Endodermal cell (in vitro differentiated cells): ENCODE measurements around the gene TFEC. TPM values are rescaled to one million over a fixed set of nuclear protein-coding genes. Genes with fewer than 3 reads are reported as not detected.

Experiments used
- DNase-seq: peaks from one replicate; pipeline ENCODE4 v3.0.0-alpha.2; 2017
- H3K27ac ChIP-seq: 2 replicates; pipeline ENCODE4 v1.5.1; 2013; ENCODE audit warnings: mild to moderate bottlenecking, low read depth, low read length, moderate library complexity
- H3K27me3 ChIP-seq: 2 replicates; pipeline ENCODE4 v1.6.1; 2013; ENCODE audit warnings: mild to moderate bottlenecking, low read length, moderate library complexity; ENCODE audit not compliant: insufficient read depth, control insufficient read depth, poor library complexity, severe bottlenecking
- H3K36me3 ChIP-seq: 2 replicates; pipeline ENCODE4 v1.7.0; 2013; ENCODE audit warnings: mild to moderate bottlenecking, low read length, moderate library complexity; ENCODE audit not compliant: control insufficient read depth, insufficient read depth
- H3K4me1 ChIP-seq: one replicate; pipeline ENCODE4 v1.7.0; 2013; ENCODE audit warnings: low read length; ENCODE audit not compliant: control insufficient read depth, insufficient read depth
- H3K4me3 ChIP-seq: 2 replicates; pipeline ENCODE4 v1.5.1; 2013; ENCODE audit warnings: mild to moderate bottlenecking, low read length, moderate library complexity
- H3K9ac ChIP-seq: 2 replicates; pipeline ENCODE4 v1.6.1; 2013; ENCODE audit warnings: mild to moderate bottlenecking, low read length, moderate library complexity; ENCODE audit not compliant: poor library complexity, severe bottlenecking; ENCODE audit errors: extremely low read depth
- H3K9me3 ChIP-seq: 2 replicates; pipeline ENCODE4 v1.6.1; 2013; ENCODE audit warnings: mild to moderate bottlenecking, low read length, moderate library complexity; ENCODE audit not compliant: control insufficient read depth
- H3K27ac Mint-ChIP-seq: 2 replicates; pipeline ENCODE4 v1.8.0; 2020; ENCODE audit warnings: mixed read lengths
- H3K27me3 Mint-ChIP-seq: 2 replicates; pipeline ENCODE4 v1.8.0; 2021; ENCODE audit warnings: mild to moderate bottlenecking, mixed read lengths; ENCODE audit not compliant: insufficient read depth
- H3K36me3 Mint-ChIP-seq: 2 replicates; pipeline ENCODE4 v1.8.0; 2020; ENCODE audit warnings: low read depth, mixed read lengths
- H3K4me1 Mint-ChIP-seq: 2 replicates; pipeline ENCODE4 v1.8.0; 2020; ENCODE audit warnings: mixed read lengths
- H3K4me3 Mint-ChIP-seq: 2 replicates; pipeline ENCODE4 v1.8.0; 2020; ENCODE audit warnings: mild to moderate bottlenecking, moderate library complexity, mixed read lengths
- H3K9me3 Mint-ChIP-seq: 2 replicates; pipeline ENCODE4 v1.8.0; 2020; ENCODE audit warnings: mild to moderate bottlenecking, mixed read lengths
- CTCF ChIP-seq: fragments of 200-600 bp; sonication (generic); conservative IDR thresholded peaks from 2 replicates; pipeline ENCODE4 v1.5.0; 2021; ENCODE audit warnings: antibody characterized with exemption, mild to moderate bottlenecking
- WGBS, 2 experiments: methylation state at CpG; one replicate each; pipeline versions ENCODE4 v1.1.5 to v1.1.7; 2013; ENCODE audit warnings: missing lambda C conversion rate in 2 of 2, mixed read lengths in 1 of 2; ENCODE audit not compliant: insufficient coverage in 1 of 2, insufficient read length in 1 of 2; 5-methylcytosine and 5-hydroxymethylcytosine counted together
- total RNA-seq, 2 donors: library from RNA; stranded (reverse); fragmentation: NEBNext Ultra II Directional in 1 of 2; extraction: Animal tissue kit (Norgen Biotek cat#: 25700) in 1 of 2; gene quantifications; 2 replicates in 1 of 2; 3 replicates in 1 of 2; pipeline ENCODE4 v1.2.1, GENCODE V29; 2021

Gene TFEC
- total RNA-seq, 2 donors from 2014 or later, result not detected

GRCh38 chr7:116034411-116034810 is 3.8 kb upstream of the TFEC start:
- no peak overlapping the region for H3K27ac ChIP-seq
- H3K27ac Mint-ChIP-seq, result no peak overlapping the region
- H3K27me3 Mint-ChIP-seq, result no peaks in the 10 kb centered on the region
- H3K36me3 ChIP-seq, result no peaks in the 10 kb centered on the region
- no peak for DNase-seq
- no peak overlapping the region for H3K4me3 ChIP-seq
- no peaks in the 10 kb centered on the region for H3K9me3 Mint-ChIP-seq
- H3K4me3 Mint-ChIP-seq, result no peak overlapping the region
- H3K27me3 ChIP-seq, result no peaks in the 10 kb centered on the region
- no peaks in the 10 kb centered on the region for H3K4me1 Mint-ChIP-seq
- no peaks in the 10 kb centered on the region for H3K36me3 Mint-ChIP-seq
- no peaks in the 10 kb centered on the region for H3K9me3 ChIP-seq
- TF ChIP-seq CTCF, result no peak
- WGBS, 2 experiments, result 83 to 88% methylated on average over 1 to 3 of the region's 3 CpGs
- H3K4me1 ChIP-seq, result no peaks in the 10 kb centered on the region
- H3K9ac ChIP-seq, result no peak overlapping the region

GRCh38 chr7:116032886-116033285 is 2.3 kb upstream of the TFEC start:
- H3K27ac ChIP-seq, result no peak overlapping the region
- no peak for DNase-seq
- H3K36me3 ChIP-seq, result no peaks in the 10 kb centered on the region
- no peaks in the 10 kb centered on the region for H3K9me3 Mint-ChIP-seq
- H3K4me1 Mint-ChIP-seq, result no peaks in the 10 kb centered on the region
- H3K4me1 ChIP-seq, result no peaks in the 10 kb centered on the region
- TF ChIP-seq CTCF, result no peak
- H3K27me3 ChIP-seq, result no peaks in the 10 kb centered on the region
- no peak overlapping the region for H3K9ac ChIP-seq
- H3K4me3 ChIP-seq, result no peak overlapping the region
- H3K27me3 Mint-ChIP-seq, result no peaks in the 10 kb centered on the region
- H3K36me3 Mint-ChIP-seq, result no peaks in the 10 kb centered on the region
- no peaks in the 10 kb centered on the region for H3K9me3 ChIP-seq
- WGBS, 2 experiments, result 93 to 95% methylated on average over 2 of the region's 2 CpGs
- no peak overlapping the region for H3K27ac Mint-ChIP-seq
- H3K4me3 Mint-ChIP-seq, result no peak overlapping the region

GRCh38 chr7:116028787-116029186 is 1.8 kb downstream of the TFEC start:
- no peak for TF ChIP-seq CTCF
- H3K36me3 ChIP-seq, result no peaks in the 10 kb centered on the region
- H3K27ac Mint-ChIP-seq, result no peak overlapping the region
- H3K4me1 ChIP-seq, result no peaks in the 10 kb centered on the region
- H3K9me3 ChIP-seq, result no peaks in the 10 kb centered on the region
- H3K4me1 Mint-ChIP-seq, result no peaks in the 10 kb centered on the region
- H3K27me3 ChIP-seq, result no peaks in the 10 kb centered on the region
- no peak for DNase-seq
- H3K4me3 ChIP-seq, result no peak overlapping the region
- 83 to 88% methylated on average over 2 of the region's 2 CpGs for WGBS, 2 experiments
- H3K36me3 Mint-ChIP-seq, result no peaks in the 10 kb centered on the region
- H3K9me3 Mint-ChIP-seq, result no peaks in the 10 kb centered on the region
- no peak overlapping the region for H3K9ac ChIP-seq
- H3K27me3 Mint-ChIP-seq, result no peaks in the 10 kb centered on the region
- no peak overlapping the region for H3K27ac ChIP-seq
- H3K4me3 Mint-ChIP-seq, result no peak overlapping the region
